Testis (tissue), 3 donors: ENCODE measurements around the gene KRT2. TPM values are rescaled to one million over a fixed set of nuclear protein-coding genes. Genes with fewer than 3 reads are reported as not detected.

ENCODE experiments used
- DNase-seq: peaks from one replicate; pipeline ENCODE4 v3.0.0-alpha.2; 2019
- H3K27ac ChIP-seq, 2 donors: fragments of 200-600 bp; sonication (generic); one replicate each; pipeline ENCODE4 v1.5.1; 2019
- H3K27me3 ChIP-seq: fragments of 200-600 bp; sonication (generic); one replicate; pipeline ENCODE4 v1.5.1; 2019
- H3K36me3 ChIP-seq: fragments of 200-600 bp; sonication (generic); one replicate; pipeline ENCODE4 v1.5.1; 2017; ENCODE audit warnings: low read depth; ENCODE audit errors: missing control alignments
- H3K4me1 ChIP-seq: fragments of 200-600 bp; sonication (generic); one replicate; pipeline ENCODE4 v1.5.1; 2019
- H3K4me3 ChIP-seq, 2 donors: fragments of 200-600 bp; sonication (generic); one replicate each; pipeline ENCODE4 v1.5.1; 2017 to 2019
- H3K9me3 ChIP-seq: fragments of 200-600 bp; sonication (generic); one replicate; pipeline ENCODE4 v1.5.1; 2017
- CTCF ChIP-seq, 3 experiments: fragments of 450-650 bp in 2 of 3; fragments of 200-600 bp in 1 of 3; sonication (generic) in 1 of 3; IDR thresholded peaks; one replicate each; pipeline ENCODE4 v1.5.1; 2016 to 2019; ENCODE audit warnings: antibody characterized with exemption in 3 of 3, mild to moderate bottlenecking in 2 of 3, moderate library complexity in 1 of 3
- POLR2A ChIP-seq: fragments of 450-650 bp; IDR thresholded peaks from one replicate; pipeline ENCODE4 v1.6.1; 2017; ENCODE audit warnings: antibody characterized with exemption, mild to moderate bottlenecking, moderate library complexity
- WGBS, 2 donors: methylation state at CpG; one replicate each; pipeline ENCODE4 v1.1.5; 2018; 5-methylcytosine and 5-hydroxymethylcytosine counted together
- intact Hi-C: fragments of 100-400 bp; cut with DNase I; formaldehyde crosslinking; loops from one replicate; pipeline ENCODE4 v1.15.1; 2023; ENCODE audit warnings: low total_unique reads
- polyA plus RNA-seq: library from polyadenylated mRNA; stranded (reverse); fragments of 350-450 nt; fragmentation: Illumina TruSeq; extraction: RNeasy Lipid Tissue Mini Kit (QIAGEN cat#74804); gene quantifications from one replicate; pipeline ENCODE4 v1.2.3, GENCODE V29; 2014; ENCODE audit warnings: low read depth, low replicate concordance; ENCODE audit not compliant: insufficient read depth
- total RNA-seq, 2 donors: library from RNA; depleted of rRNA; stranded (reverse); fragments of >200 nt; gene quantifications; one replicate each; pipeline ENCODE4 v1.2.3, GENCODE V29; 2016

The KRT2 gene
- total and polyA plus RNA-seq, 3 donors from 2014 or later, result not detected

DNA sequence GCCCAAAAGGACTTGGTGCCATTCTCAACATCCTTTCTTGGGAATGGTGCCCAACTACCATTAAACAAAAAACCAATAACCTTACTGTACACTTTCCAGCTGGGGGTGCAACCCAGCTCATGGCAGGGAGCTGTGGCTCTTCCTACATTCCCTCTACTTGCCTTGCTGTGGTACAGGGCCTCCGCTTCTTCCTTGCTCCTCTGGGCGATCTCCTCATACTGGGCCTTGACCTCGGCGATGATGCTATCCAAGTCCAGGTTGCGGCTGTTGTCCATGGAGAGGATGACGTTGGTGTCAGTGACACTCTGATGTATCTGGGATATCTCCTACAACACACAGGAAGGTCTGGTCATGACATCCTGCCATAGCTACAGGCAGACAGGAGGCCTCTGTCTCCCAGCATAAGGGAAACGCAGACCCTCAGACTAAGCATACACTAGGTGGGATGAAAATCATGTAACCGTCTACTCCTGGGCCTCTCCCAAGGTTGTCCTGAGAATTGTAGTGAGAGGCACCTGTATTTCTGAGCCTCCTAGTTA lies 3.9 kb downstream of the KRT2 start:
- WGBS, 2 donors, result 96 to 99% methylated on average over 7 to 8 of the region's 8 CpGs

GRCh38 chr12:52647601-52648000 lies 4.4 kb downstream of the KRT2 start:
- no peaks in the 10 kb centered on the region for H3K27me3 ChIP-seq
- intact Hi-C loops, result no loop called here
- 92 to 93% methylated on average over 9 of the region's 9 CpGs for WGBS, 2 donors
- no peak overlapping the region for H3K27ac ChIP-seq
- H3K4me3 ChIP-seq, result no peak overlapping the region
- H3K9me3 ChIP-seq, result no peaks in the 10 kb centered on the region
- no peak for DNase-seq
- H3K4me1 ChIP-seq, result no peaks in the 10 kb centered on the region
- TF ChIP-seq POLR2A (no peak), CTCF (IDR thresholded peaks at IDR 0.05) (no peak)
- no peaks in the 10 kb centered on the region for H3K36me3 ChIP-seq

More for the DNA sequence above, 3.9 kb downstream of the KRT2 start:
- no peaks in the 10 kb centered on the region for H3K27me3 ChIP-seq
- no peak overlapping the region for H3K4me3 ChIP-seq
- DNase-seq, result no peak
- intact Hi-C loops, result no loop called here
- TF ChIP-seq POLR2A (no peak), CTCF (IDR thresholded peaks at IDR 0.05) (no peak)
- no peaks in the 10 kb centered on the region for H3K4me1 ChIP-seq
- no peaks in the 10 kb centered on the region for H3K9me3 ChIP-seq
- no peak overlapping the region for H3K27ac ChIP-seq
- no peaks in the 10 kb centered on the region for H3K36me3 ChIP-seq

- Histone ChIP-seq H3K27ac (no peak overlapping the region), H3K9me3 (no peaks in the 10 kb centered on the region), H3K4me1 (no peaks in the 10 kb centered on the region), H3K27me3 (no peaks in the 10 kb centered on the region), H3K36me3 (no peaks in the 10 kb centered on the region), H3K4me3 (no peak overlapping the region)
- TF ChIP-seq CTCF (IDR thresholded peaks at IDR 0.05), result no peak
- no peak for TF ChIP-seq POLR2A
- intact Hi-C loops, result no loop called here
- 89 to 98% methylated on average over 12 of the region's 12 CpGs for WGBS, 2 donors
- DNase-seq, result no peak
Measured at GRCh38 chr12:52646613-52647012, 5.4 kb downstream of the KRT2 start.

DNA sequence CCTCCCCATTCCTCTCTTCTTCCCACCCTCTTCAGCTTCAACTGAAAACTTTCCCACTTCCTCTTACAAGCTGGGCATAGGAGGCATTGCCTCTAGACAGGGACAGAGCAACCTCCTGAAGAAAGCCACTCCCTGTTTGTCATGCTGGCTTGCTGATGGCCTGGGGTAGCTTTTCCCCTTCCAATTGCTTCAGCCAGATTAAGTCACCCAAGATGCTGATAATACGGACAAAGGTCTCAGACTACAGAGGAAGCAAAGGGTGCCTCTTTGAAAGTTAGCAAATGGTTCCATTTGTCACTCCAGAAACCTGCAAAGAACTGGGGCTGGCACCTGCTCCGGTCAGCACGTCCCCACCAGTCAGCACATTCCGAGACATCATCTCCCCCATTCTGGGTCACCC lies 6.0 kb downstream of the KRT2 start:
- intact Hi-C loops, result no loop called here
- 86 to 89% methylated on average over 4 of the region's 4 CpGs for WGBS, 2 donors
- no peaks in the 10 kb centered on the region for H3K9me3 ChIP-seq

More for the DNA sequence above, 6.0 kb downstream of the KRT2 start:
- H3K36me3 ChIP-seq, result no peaks in the 10 kb centered on the region
- TF ChIP-seq CTCF (IDR thresholded peaks at IDR 0.05) (no peak), POLR2A (no peak)
- no peaks in the 10 kb centered on the region for H3K27me3 ChIP-seq
- no peaks in the 10 kb centered on the region for H3K4me1 ChIP-seq
- H3K27ac ChIP-seq, result no peak overlapping the region
- no peak for DNase-seq
- no peak overlapping the region for H3K4me3 ChIP-seq
